Breast epithelium (tissue), 3 donors: Measurements from ENCODE around the gene OSBPL9.

ENCODE experiments used
- POLR2A ChIP-seq: fragments of 450-650 bp; IDR thresholded peaks from one replicate; pipeline ENCODE4 v1.6.1; 2016; ENCODE audit warnings: antibody characterized with exemption, mild to moderate bottlenecking, moderate library complexity
- POLR2AphosphoS5 ChIP-seq, 3 donors: sonication (generic); formaldehyde crosslinking; IDR thresholded peaks; one replicate each; pipeline ENCODE4 v1.6.1; 2017; ENCODE audit warnings: antibody characterized with exemption in 3 of 3
- TF ChIP-seq, protein P1 (sequence below), 3 donors: fragments of 450-650 bp; IDR thresholded peaks; one replicate each; pipeline ENCODE4 v1.5.1; 2016 to 2017; ENCODE audit warnings: antibody characterized with exemption in 3 of 3, mild to moderate bottlenecking in 3 of 3, moderate library complexity in 3 of 3

DNA sequence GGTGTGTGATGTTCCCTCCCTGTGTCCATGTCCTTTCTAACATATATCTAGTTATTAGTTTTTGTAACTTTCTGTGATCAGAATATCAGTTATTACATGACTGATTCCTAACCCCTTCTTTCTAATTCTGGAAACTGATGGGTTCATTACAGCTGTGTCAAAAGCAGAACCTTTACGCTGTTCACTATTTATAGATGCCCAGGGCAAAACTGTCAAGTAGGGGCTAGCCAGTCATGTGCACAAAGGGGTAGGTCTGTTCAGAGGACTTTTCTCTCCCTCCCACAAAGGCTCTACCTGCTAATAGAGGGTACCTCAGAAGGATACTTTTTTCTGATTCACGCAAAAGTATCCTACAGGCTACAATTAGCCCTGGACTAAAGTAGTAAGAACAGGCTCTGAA lies 182.5 kb downstream of the OSBPL9 start:
- no peak for TF ChIP-seq POLR2A
- TF ChIP-seq, protein P1, sequence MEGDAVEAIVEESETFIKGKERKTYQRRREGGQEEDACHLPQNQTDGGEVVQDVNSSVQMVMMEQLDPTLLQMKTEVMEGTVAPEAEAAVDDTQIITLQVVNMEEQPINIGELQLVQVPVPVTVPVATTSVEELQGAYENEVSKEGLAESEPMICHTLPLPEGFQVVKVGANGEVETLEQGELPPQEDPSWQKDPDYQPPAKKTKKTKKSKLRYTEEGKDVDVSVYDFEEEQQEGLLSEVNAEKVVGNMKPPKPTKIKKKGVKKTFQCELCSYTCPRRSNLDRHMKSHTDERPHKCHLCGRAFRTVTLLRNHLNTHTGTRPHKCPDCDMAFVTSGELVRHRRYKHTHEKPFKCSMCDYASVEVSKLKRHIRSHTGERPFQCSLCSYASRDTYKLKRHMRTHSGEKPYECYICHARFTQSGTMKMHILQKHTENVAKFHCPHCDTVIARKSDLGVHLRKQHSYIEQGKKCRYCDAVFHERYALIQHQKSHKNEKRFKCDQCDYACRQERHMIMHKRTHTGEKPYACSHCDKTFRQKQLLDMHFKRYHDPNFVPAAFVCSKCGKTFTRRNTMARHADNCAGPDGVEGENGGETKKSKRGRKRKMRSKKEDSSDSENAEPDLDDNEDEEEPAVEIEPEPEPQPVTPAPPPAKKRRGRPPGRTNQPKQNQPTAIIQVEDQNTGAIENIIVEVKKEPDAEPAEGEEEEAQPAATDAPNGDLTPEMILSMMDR (IDR thresholded peaks at IDR 0.05) = no peak
- TF ChIP-seq POLR2AphosphoS5 (IDR thresholded peaks at IDR 0.05) = no peak
